HepG2 (cell line): ENCODE results near the gene DLX4. TPM values are rescaled to one million over a fixed set of nuclear protein-coding genes. Genes with fewer than 3 reads are reported as not detected.
A peak's percentile ranks its signal among the peaks of the same experiment; 100 is the strongest.

Source experiments
- ARNT2 ChIP-seq: sonication (generic); formaldehyde crosslinking; IDR thresholded peaks from 2 replicates; pipeline ENCODE4 v1.8.0; 2022; ENCODE audit warnings: mild to moderate bottlenecking, low read depth, missing genetic modification reagents, moderate library complexity
- CCDC6 ChIP-seq: sonication (generic); formaldehyde crosslinking; IDR thresholded peaks from 2 replicates; pipeline ENCODE4 v1.8.1; 2022; ENCODE audit warnings: mild to moderate bottlenecking, missing genetic modification reagents, moderate library complexity
- ELF1 ChIP-seq: sonication (generic); formaldehyde crosslinking; IDR thresholded peaks from 2 replicates; pipeline ENCODE4 v1.4.0; 2020; ENCODE audit warnings: missing genetic modification reagents
- MIER2 ChIP-seq: IDR thresholded peaks from 2 replicates; pipeline ENCODE4 v1.6.1; 2016; ENCODE audit warnings: missing biosample characterization, missing genetic modification reagents
- NCOA1 ChIP-seq: sonication (generic); formaldehyde crosslinking; IDR thresholded peaks from 2 replicates; pipeline ENCODE4 v1.9.0; 2021; ENCODE audit warnings: missing genetic modification reagents
- NRL ChIP-seq: sonication (generic); formaldehyde crosslinking; IDR thresholded peaks from 2 replicates; pipeline ENCODE4 v1.5.0; 2020; ENCODE audit warnings: missing genetic modification reagents, mild to moderate bottlenecking, moderate library complexity, borderline replicate concordance
- PITX1 ChIP-seq: sonication (generic); formaldehyde crosslinking; IDR thresholded peaks from 2 replicates; pipeline ENCODE4 v1.5.1; 2020; ENCODE audit warnings: mild to moderate bottlenecking, missing genetic modification reagents
- RBFOX2 ChIP-seq: fragments of 200-400 bp; formaldehyde crosslinking; IDR thresholded peaks from 2 replicates; pipeline ENCODE4 v1.6.1; 2017; ENCODE audit warnings: low read depth, mild to moderate bottlenecking, low read length
- SOX6 ChIP-seq, 2 experiments: fragments of 450-650 bp in 1 of 2; sonication (generic) in 1 of 2; formaldehyde crosslinking in 1 of 2; IDR thresholded peaks; 2 replicates each; pipeline versions ENCODE4 v1.4.0 to v1.6.1; 2017 to 2020; ENCODE audit warnings: antibody characterized with exemption in 1 of 2, mild to moderate bottlenecking in 1 of 2, missing genetic modification reagents in 1 of 2
- STAT6 ChIP-seq: sonication (generic); formaldehyde crosslinking; IDR thresholded peaks from 2 replicates; pipeline ENCODE4 v1.4.0; 2020; ENCODE audit warnings: missing genetic modification reagents, mild to moderate bottlenecking, borderline replicate concordance
- TMF1 ChIP-seq: sonication (generic); formaldehyde crosslinking; IDR thresholded peaks from 2 replicates; pipeline ENCODE4 v1.8.1; 2022; ENCODE audit warnings: low read depth, missing genetic modification reagents
- ZBTB49 ChIP-seq: sonication (generic); formaldehyde crosslinking; IDR thresholded peaks from 2 replicates; pipeline ENCODE4 v1.4.0; 2020; ENCODE audit warnings: missing genetic modification reagents, borderline replicate concordance
- ZFP36 ChIP-seq: fragments of 150-350 bp; IDR thresholded peaks from 2 replicates; pipeline ENCODE4 v1.6.1; 2018; ENCODE audit warnings: borderline replicate concordance, low read length, low read depth; ENCODE audit not compliant: partially characterized antibody
- ZNF331 ChIP-seq: sonication (generic); formaldehyde crosslinking; IDR thresholded peaks from 2 replicates; pipeline ENCODE4 v1.4.0; 2020; ENCODE audit warnings: missing genetic modification reagents
- ZNF639 ChIP-seq: conservative IDR thresholded peaks from 2 replicates; pipeline ENCODE4 v1.6.1; 2018; ENCODE audit warnings: missing genetic modification reagents
- ZNF776 ChIP-seq: sonication (generic); formaldehyde crosslinking; IDR thresholded peaks from 2 replicates; pipeline ENCODE4 v1.4.0; 2020; ENCODE audit warnings: mild to moderate bottlenecking, missing genetic modification reagents
- polyA plus RNA-seq, 8 experiments: library from polyadenylated mRNA; depleted of rRNA in 3 of 8; stranded (reverse) in 7 of 8; unstranded in 1 of 8; fragments of >200 nt; fragmentation: Illumina TruSeq in 4 of 8; extraction: Trizol in 4 of 8; gene quantifications; 2 replicates each; pipeline versions ENCODE4 v1.2.1 to v1.2.3, GENCODE V29; 2011 to 2016; ENCODE audit warnings: low read depth in 4 of 8, missing spikeins in 1 of 8, mixed read lengths in 1 of 8; ENCODE audit not compliant: insufficient read depth in 1 of 8
- total RNA-seq, 5 experiments: library from RNA; depleted of rRNA; stranded (reverse); fragments of >200 nt; fragmentation: Illumina TruSeq; extraction: Trizol; gene quantifications; 2 replicates each; pipeline ENCODE4 v1.2.3, GENCODE V29; 2016; ENCODE audit warnings: low read depth in 1 of 5
- TF ChIP-seq, protein P1 (sequence below): sonication (generic); formaldehyde crosslinking; IDR thresholded peaks from 2 replicates; pipeline ENCODE4 v1.4.0; 2020; ENCODE audit warnings: missing genetic modification reagents, borderline replicate concordance

The DLX4 gene
- total and polyA plus RNA-seq, 2 of the 13 experiments (the other 11 are each of a cell fraction or from before 2014, with no cell fraction given): 0.55 to 2.3 TPM

DNA sequence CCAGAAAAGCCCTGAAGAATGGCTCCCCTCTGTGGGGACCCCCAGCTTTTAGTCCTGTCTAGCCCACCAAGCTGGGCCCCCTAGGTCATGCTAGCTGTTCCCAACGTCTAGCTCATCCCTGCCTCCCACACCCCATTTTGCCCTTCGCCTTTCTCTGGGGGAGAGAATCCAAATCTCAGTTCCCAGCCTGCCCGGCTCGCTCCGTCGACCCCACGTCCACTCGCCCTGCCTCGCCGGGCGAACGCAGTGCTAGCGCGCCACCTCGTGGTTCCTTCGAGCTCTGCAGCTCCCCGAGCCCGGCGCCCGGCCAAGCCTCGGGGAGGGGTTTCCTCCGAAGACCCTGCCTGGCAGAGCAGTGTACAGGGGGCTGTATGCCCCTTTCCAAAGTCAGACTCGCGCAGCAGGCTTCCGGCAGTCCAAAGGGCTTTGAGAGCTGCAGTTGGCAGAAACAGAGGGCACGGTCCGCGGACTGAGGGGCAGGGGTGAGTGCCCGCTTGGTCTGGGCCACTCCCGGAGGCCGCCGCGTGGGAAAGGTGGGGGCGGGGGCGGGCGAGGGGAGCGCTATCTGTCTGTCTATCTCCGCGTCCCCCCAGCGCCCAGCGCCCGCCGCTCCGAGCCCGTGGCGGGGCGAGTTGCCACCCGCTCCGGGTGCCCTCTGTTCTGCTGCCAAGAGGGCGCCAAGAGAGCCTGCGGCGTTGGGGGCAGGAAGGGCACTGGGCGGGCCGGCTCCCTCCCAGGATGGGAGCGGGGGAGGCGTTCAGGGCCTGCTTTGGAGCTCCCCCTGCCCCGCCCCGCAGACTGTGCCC lies 27.7 kb downstream of the DLX4 start (continued):
- peak; percentile 22; the same call in 1 of the 2 replicates for TF ChIP-seq PITX1
- 0 out of 2 replicates have a peak, but pooled peaks have one; percentile 12 for TF ChIP-seq ZNF776 (CRISPR knock-in tag)
- TF ChIP-seq ZFP36: no peak
- TF ChIP-seq TMF1 (CRISPR knock-in tag): no peak; the same call in 1 of the 2 replicates
- peak; percentile 29; the same call in 1 of the 2 replicates for TF ChIP-seq NRL (CRISPR knock-in tag)
- peak; percentile 45; the same call in 1 of the 2 replicates for TF ChIP-seq ARNT2 (CRISPR knock-in tag)
- peak; percentile 33; the same call in 1 of the 2 replicates for TF ChIP-seq MIER2
- TF ChIP-seq RBFOX2: no peak
- peak; percentile 78; the same call in 1 of the 2 replicates for TF ChIP-seq CCDC6 (CRISPR knock-in tag)
- no peak for TF ChIP-seq SOX6 (IDR thresholded peaks at IDR 0.05)
- TF ChIP-seq SOX6 (CRISPR knock-in tag; IDR thresholded peaks at IDR 0.05): 0 out of 2 replicates have a peak, but pooled peaks have one; percentile 9
- 0 out of 2 replicates have a peak, but pooled peaks have one; percentile 29 for TF ChIP-seq STAT6 (CRISPR knock-in tag)
- no peak for TF ChIP-seq ZBTB49
- peak; percentile 44; the same call in 1 of the 2 replicates for TF ChIP-seq ELF1
- TF ChIP-seq ZNF331 (CRISPR knock-in tag): peak; percentile 43; the same call in 1 of the 2 replicates
- no peak for TF ChIP-seq NCOA1 (CRISPR knock-in tag)
- 0 out of 2 replicates have a peak, but pooled peaks have one; percentile 55 for TF ChIP-seq ZNF639 (CRISPR knock-in tag)
- TF ChIP-seq, protein P1, sequence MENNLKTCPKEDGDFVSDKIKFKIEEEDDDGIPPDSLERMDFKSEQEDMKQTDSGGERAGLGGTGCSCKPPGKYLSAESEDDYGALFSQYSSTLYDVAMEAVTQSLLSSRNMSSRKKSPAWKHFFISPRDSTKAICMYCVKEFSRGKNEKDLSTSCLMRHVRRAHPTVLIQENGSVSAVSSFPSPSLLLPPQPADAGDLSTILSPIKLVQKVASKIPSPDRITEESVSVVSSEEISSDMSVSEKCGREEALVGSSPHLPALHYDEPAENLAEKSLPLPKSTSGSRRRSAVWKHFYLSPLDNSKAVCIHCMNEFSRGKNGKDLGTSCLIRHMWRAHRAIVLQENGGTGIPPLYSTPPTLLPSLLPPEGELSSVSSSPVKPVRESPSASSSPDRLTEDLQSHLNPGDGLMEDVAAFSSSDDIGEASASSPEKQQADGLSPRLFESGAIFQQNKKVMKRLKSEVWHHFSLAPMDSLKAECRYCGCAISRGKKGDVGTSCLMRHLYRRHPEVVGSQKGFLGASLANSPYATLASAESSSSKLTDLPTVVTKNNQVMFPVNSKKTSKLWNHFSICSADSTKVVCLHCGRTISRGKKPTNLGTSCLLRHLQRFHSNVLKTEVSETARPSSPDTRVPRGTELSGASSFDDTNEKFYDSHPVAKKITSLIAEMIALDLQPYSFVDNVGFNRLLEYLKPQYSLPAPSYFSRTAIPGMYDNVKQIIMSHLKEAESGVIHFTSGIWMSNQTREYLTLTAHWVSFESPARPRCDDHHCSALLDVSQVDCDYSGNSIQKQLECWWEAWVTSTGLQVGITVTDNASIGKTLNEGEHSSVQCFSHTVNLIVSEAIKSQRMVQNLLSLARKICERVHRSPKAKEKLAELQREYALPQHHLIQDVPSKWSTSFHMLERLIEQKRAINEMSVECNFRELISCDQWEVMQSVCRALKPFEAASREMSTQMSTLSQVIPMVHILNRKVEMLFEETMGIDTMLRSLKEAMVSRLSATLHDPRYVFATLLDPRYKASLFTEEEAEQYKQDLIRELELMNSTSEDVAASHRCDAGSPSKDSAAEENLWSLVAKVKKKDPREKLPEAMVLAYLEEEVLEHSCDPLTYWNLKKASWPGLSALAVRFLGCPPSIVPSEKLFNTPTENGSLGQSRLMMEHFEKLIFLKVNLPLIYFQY (CRISPR knock-in tag): 0 out of 2 replicates have a peak, but pooled peaks have one; percentile 25
